Mesothelial cell of epicardium (in vitro differentiated cells): ENCODE measurements around the gene CD200R1. TPM values are rescaled to one million over a fixed set of nuclear protein-coding genes. Genes with fewer than 3 reads are reported as not detected.

Experiments
- DNase-seq, 2 experiments: peaks; one replicate each; pipeline ENCODE4 v3.0.0; 2021; ENCODE audit warnings: low spot score in 2 of 2; ENCODE audit not compliant: unreplicated experiment in 2 of 2
- H3K27ac Mint-ChIP-seq: 2 replicates; pipeline ENCODE4 v1.8.0; 2021; ENCODE audit warnings: mixed read lengths
- H3K27me3 Mint-ChIP-seq: 2 replicates; pipeline ENCODE4 v1.8.0; 2021; ENCODE audit warnings: low read depth, mixed read lengths
- H3K36me3 Mint-ChIP-seq: 2 replicates; pipeline ENCODE4 v1.8.0; 2021; ENCODE audit warnings: mixed read lengths
- H3K4me1 Mint-ChIP-seq: 2 replicates; pipeline ENCODE4 v1.8.0; 2021; ENCODE audit warnings: mixed read lengths
- H3K4me3 Mint-ChIP-seq: 2 replicates; pipeline ENCODE4 v1.8.0; 2021; ENCODE audit warnings: mild to moderate bottlenecking, moderate library complexity, mixed read lengths
- H3K9me3 Mint-ChIP-seq: 2 replicates; pipeline ENCODE4 v1.8.0; 2021; ENCODE audit warnings: mixed read lengths
- CTCF ChIP-seq: fragments of 200-600 bp; sonication (generic); IDR thresholded peaks from one replicate; pipeline ENCODE4 v1.5.0; 2021; ENCODE audit warnings: antibody characterized with exemption; ENCODE audit not compliant: unreplicated experiment
- total RNA-seq: library from RNA; stranded (reverse); gene quantifications from 3 replicates; pipeline ENCODE4 v1.2.1, GENCODE V29; 2021

Gene CD200R1
- total RNA-seq, 1 donor from 2014 or later = 1.3 TPM

DNA sequence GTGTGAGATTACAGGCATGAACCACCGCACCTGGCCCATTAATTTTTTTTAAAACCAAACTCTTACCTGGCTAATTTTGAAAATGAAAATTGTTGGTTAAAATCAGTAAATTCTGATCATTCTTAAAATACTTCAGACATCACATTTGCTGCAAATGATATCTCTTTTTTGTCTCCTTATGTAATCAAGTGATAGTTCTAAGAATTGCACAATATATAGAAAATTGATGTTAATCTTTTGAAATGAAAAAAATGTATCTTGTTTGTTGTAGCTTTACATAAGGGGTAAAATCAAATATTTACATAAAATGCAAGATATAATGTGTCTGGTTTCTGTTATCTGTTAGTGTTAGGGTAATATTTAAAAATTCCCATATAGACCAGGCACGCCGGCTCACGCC is 20.9 kb upstream of the CD200R1 start:
- H3K36me3 Mint-ChIP-seq = peaks cover 30% of the 10 kb centered on the region
- peaks cover 56% of the 10 kb centered on the region for H3K4me1 Mint-ChIP-seq
- TF ChIP-seq CTCF = no peak
- no peak overlapping the region for H3K4me3 Mint-ChIP-seq
- no peak for DNase-seq
- H3K27ac Mint-ChIP-seq = no peak overlapping the region
- peaks cover 2% of the 10 kb centered on the region for H3K9me3 Mint-ChIP-seq
- H3K27me3 Mint-ChIP-seq = no peaks in the 10 kb centered on the region

DNA sequence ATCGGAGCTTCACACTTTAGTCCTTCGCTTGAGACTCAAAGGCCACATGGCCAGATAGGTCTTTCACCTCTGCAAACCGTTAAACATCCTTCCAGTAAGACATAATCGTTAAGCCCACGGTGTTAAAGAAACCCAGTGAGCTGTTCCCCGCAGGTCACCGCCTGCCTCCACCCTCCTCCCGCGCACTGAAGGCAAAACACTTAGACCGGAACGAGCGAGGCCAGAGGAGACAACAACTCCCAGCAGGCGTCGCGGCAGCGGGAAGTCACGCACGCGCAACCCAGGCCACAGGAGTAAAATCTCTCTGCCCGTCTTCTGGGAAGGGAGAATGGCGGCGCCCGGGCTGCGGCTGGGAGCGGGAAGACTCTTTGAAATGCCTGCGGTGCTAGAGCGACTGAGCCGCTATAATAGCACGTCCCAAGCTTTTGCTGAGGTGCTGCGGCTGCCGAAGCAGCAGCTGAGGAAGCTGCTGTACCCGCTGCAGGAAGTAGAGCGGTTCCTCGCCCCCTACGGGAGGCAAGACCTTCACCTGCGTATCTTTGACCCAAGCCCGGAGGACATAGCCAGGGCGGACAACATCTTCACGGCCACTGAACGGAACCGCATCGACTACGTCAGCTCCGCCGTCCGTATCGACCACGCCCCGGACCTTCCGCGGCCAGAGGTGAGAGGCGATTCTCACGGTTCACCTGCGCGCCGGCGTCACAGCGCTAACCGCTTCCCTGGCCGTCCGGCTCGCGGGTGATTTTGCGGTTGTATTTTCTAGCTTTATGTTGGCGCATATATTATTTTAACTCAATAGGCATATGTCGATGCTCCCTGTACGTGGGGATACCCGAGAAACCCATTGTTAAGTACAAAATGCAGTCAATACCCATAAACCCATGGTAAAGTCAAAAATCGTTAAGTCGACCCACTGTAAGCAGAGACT is 16.0 kb upstream of the CD200R1 start, which contains the start of gene GTPBP8:
Gene GTPBP8, plus strand, starts transcription at position 313 of the 931 bp plus-strand sequence. Its CDS starts 16 bp downstream, at position 329.
- TF ChIP-seq CTCF = no peak
- Mint-ChIP-seq H3K27me3 (no peaks in the 10 kb centered on the region), H3K36me3 (peaks cover 10% of the 10 kb centered on the region), H3K27ac (peak within 1 kb of the TSS; percentile 95), H3K4me3 (peak within 1 kb of the TSS; percentile 90), H3K9me3 (peaks cover 2% of the 10 kb centered on the region), H3K4me1 (peaks cover 50% of the 10 kb centered on the region)
- DNase-seq = peak; percentile 75 to 86

DNA sequence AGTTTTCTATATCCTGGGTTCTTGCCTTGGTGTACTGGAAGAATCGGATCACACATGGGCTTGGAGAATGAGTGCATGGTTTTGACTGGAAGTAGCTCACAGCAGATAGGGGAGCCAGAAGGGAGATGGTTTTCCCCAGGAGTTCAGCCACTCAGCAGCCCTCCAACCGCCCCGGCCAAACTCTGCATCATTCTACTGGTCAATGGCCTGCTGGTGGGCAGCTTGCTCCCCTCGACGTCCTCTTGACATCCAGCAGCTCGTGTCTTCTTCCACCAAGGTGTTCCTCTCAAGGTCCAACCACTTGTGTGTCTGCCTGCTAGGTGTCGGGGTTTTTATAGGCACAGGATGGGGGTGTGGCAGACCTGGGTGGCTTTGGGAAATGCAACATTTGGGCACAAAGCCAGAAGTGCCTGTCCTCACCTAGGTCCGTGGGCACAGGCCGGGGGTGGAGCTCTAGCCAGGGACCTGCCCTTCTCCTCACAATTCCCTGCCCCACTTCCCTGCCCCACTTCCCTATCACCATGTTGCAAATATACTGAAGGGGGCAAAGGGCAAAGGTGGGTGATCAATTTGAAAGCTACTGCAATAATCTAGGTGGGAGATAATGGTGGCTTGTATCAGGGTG is 12.9 kb upstream of the CD200R1 start:
- Mint-ChIP-seq H3K27ac (no peak overlapping the region), H3K4me1 (peaks cover 47% of the 10 kb centered on the region), H3K4me3 (no peak overlapping the region), H3K9me3 (no peaks in the 10 kb centered on the region), H3K36me3 (no peaks in the 10 kb centered on the region), H3K27me3 (no peaks in the 10 kb centered on the region)
- no peak for TF ChIP-seq CTCF
- DNase-seq = no peak

DNA sequence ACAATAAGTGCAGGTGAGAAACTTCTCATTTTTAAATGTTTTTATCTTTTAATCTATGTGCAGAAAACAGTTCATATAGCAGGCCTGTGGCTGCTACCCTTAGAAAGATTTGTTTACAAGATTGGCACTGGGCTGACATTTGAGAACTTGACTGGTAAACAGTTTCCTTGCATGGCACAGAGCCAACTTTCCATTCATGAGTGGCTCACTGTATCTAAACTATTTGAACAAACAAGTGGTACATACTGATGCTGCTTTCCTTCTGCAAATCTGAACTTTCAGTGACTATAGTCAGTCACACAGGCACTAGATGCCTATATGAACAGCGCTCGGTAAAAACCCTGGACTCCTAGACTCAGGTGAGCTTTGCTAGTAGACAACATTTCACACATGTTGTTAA is 9.6 kb upstream of the CD200R1 start:
- H3K27ac Mint-ChIP-seq = no peak overlapping the region
- H3K36me3 Mint-ChIP-seq = no peaks in the 10 kb centered on the region
- no peaks in the 10 kb centered on the region for H3K9me3 Mint-ChIP-seq
- no peak for DNase-seq
- peaks cover 25% of the 10 kb centered on the region for H3K4me1 Mint-ChIP-seq
- no peak for TF ChIP-seq CTCF
- no peaks in the 10 kb centered on the region for H3K27me3 Mint-ChIP-seq
- H3K4me3 Mint-ChIP-seq = no peak overlapping the region

DNA sequence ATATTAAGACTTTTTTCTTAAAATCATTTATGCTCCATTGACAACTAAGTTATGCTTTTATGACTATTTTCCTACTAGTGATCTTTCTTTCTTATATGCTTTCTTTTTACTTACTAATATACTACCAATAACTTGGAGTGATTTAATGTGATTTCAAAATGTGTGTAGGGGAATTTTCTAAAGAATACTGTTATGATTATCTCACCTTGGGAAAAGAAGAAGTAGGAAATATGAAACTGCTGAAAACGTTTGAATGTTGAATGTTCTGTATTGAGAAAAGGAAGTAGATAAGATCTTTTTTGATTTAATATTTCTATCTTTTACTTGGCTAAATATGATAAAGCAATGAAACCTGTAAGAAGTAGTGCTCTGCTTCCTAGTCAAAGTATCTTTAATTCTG is 7.8 kb upstream of the CD200R1 start:
- DNase-seq = no peak
- no peak overlapping the region for H3K4me3 Mint-ChIP-seq
- H3K36me3 Mint-ChIP-seq = no peaks in the 10 kb centered on the region
- H3K9me3 Mint-ChIP-seq = no peaks in the 10 kb centered on the region
- peaks cover 26% of the 10 kb centered on the region for H3K4me1 Mint-ChIP-seq
- no peak overlapping the region for H3K27ac Mint-ChIP-seq
- no peak for TF ChIP-seq CTCF
- H3K27me3 Mint-ChIP-seq = no peaks in the 10 kb centered on the region
